NB4 (cell line): ENCODE results near the gene ATP5PD.

Experiments used
- DNase-seq: peaks from one replicate; pipeline ENCODE4 v3.0.0; 2010; ENCODE audit warnings: low read depth
- H3K4me3 ChIP-seq: one replicate; pipeline ENCODE4 v1.5.1; 2011; ENCODE audit warnings: mild to moderate bottlenecking, low read depth, low read length, moderate library complexity
- MYC ChIP-seq: IDR thresholded peaks from 2 replicates; pipeline ENCODE4 v1.6.1; 2011; ENCODE audit warnings: low read depth, low read length
- POLR2A ChIP-seq: IDR thresholded peaks from 2 replicates; pipeline ENCODE4 v1.6.1; 2011; ENCODE audit warnings: mild to moderate bottlenecking; ENCODE audit not compliant: insufficient read length; ENCODE audit errors: extremely low read depth
- TF ChIP-seq, protein P1 (sequence below): IDR thresholded peaks from one replicate; pipeline ENCODE4 v1.5.1; 2012; ENCODE audit warnings: low read depth, low read length
- TF ChIP-seq, protein P2 (sequence below): IDR thresholded peaks from 2 replicates; pipeline ENCODE4 v1.6.1; 2011; ENCODE audit warnings: low read depth, low read length

Gene ATP5PD

DNA sequence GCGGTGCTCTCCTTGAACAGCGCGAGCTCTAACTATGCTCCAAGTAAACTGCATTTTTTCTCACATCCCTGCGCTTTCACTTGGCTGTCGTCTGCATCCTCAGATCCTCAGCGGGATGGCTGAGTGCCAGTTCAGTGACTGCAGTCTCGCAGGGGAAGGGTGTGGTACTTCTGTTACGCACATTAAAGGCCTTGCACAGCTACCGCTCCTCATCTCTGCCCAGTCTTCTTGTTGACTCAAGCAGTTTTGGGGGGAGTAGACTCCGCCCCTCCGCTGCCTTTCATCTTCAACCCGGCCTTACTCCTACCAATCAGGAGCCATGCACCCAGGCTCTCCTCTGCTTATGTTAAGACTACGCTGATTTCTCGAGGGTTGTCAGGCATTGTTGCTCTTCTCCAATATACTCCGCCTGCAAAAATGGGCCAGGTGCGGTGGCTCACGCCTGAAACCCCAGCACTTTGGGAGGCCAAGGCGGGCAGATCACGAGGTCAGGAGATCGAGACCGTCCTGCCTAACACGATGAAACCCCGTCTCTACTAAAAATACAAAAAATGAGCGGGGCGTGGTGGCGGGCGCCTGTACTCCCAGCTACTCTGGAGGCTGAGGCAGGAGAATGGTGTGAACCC lies 10.0 kb downstream of the ATP5PD start:
- H3K4me3 ChIP-seq = no peak overlapping the region
- no peak for DNase-seq
- no peak for TF ChIP-seq MYC
- TF ChIP-seq POLR2A = no peak
- TF ChIP-seq, protein P1, sequence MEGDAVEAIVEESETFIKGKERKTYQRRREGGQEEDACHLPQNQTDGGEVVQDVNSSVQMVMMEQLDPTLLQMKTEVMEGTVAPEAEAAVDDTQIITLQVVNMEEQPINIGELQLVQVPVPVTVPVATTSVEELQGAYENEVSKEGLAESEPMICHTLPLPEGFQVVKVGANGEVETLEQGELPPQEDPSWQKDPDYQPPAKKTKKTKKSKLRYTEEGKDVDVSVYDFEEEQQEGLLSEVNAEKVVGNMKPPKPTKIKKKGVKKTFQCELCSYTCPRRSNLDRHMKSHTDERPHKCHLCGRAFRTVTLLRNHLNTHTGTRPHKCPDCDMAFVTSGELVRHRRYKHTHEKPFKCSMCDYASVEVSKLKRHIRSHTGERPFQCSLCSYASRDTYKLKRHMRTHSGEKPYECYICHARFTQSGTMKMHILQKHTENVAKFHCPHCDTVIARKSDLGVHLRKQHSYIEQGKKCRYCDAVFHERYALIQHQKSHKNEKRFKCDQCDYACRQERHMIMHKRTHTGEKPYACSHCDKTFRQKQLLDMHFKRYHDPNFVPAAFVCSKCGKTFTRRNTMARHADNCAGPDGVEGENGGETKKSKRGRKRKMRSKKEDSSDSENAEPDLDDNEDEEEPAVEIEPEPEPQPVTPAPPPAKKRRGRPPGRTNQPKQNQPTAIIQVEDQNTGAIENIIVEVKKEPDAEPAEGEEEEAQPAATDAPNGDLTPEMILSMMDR = no peak
- TF ChIP-seq, protein P2, sequence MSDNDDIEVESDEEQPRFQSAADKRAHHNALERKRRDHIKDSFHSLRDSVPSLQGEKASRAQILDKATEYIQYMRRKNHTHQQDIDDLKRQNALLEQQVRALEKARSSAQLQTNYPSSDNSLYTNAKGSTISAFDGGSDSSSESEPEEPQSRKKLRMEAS = no peak

DNA sequence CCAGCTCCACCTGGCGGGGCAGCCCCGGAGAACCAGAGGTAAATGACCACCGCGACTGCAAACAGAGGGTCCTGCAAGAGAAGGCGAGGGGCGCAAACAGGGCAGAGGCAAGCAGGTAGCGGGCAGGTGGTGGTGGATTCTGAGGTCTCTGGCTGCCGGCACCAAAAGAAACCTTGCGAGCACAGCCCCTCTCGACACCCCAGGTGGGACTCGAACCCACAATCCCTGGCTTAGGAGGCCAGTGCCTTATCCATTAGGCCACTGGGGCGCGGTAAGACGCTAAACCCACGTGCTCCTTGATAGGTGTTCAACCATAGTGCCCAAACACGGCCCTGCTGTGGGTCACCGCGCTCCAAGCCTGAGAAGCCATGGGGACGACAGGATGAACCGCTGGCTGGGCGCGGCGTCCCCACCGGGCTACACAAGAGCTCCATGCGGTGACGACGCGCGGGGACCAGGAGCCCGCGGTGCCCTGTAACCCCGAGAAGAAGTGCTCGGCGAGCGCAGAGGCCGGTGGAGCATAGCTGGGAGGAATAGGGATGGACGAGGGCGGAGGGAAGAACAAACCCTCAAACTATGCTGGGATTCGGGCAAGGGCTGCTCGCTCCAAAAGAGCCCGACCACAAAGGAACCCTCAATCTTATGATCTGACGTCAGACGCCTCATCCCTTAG lies 12.4 kb downstream of the ATP5PD start:
- peak overlapping the region; percentile 89 for H3K4me3 ChIP-seq

DNA sequence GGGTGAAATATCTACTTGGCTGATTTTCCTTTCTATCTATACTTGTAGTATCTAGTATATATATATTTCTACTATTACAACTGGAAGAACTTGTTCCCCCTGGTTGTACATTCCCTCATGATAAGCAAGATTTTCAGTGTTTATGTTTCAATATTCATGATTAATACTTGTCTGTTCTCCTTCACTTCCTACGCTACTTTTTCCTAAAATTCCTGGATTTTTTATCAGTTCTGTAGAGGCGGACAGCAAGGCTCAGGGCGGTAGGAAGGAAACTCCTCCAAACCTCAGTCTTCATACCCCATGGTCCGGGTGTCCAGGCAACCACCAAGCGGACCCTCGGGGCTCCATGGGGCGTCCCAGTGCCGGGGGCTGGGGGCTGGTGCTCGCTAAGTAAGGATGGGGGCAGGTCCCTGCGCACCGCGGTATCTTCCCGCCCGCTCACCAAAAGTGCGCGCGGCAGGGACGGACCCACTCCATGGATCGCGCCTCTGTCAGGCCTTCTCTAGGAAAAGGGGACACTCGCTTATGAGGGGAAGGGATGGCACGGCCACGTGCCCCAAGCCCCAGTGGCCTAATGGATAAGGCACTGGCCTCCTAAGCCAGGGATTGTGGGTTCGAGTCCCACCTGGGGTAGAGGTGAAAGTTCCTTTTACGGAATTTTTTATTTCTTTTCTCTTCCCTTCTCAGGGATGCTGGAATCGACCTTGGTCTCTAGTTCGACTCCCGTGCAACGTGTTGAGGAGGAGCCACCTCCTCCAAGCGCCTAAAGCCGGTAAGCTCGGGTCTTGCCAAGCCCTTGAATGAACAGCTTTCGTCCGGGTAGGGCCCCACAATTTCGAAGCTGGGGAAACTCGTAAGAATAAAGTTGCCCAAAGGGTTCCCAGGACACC lies 13.2 kb downstream of the ATP5PD start:
- H3K4me3 ChIP-seq = peak overlapping the region; percentile 89
- TF ChIP-seq POLR2A = no peak
- TF ChIP-seq MYC = peak; percentile 97
- TF ChIP-seq, protein P2 = peak; percentile 98
- peak; percentile 87 for DNase-seq

More for the DNA sequence above, 12.4 kb downstream of the ATP5PD start:
- TF ChIP-seq MYC = peak; percentile 94
- TF ChIP-seq, protein P1 = no peak
- TF ChIP-seq POLR2A = no peak
- TF ChIP-seq, protein P2 = peak; percentile 97
- peak; percentile 90 for DNase-seq

DNA sequence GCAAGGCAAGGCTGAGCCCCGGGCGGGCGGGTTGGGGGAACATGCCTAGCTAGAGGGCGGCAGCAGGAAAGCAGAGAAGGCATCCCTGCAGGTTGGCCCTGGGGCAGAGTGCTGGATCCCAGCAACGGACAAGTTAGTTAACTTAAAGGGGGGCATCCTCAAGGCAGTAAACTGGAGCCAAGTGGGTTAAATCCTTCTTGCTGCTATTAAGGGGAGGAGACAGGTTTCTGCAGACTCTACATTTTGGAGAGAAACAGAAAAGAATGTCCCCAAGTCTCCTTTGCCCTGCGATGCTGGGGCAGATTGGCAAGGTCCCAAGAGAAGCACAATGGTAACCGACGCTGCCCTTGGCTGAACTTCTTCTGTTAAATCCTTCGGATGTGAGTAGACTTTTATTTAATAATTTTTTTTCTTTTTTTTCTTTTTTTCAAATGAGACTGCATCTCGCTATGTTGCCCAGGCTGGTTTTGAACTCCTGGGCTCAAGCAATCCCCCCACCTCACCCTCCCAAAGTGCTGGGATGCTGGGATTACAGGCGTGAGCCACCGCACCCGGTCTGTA lies 14.0 kb downstream of the ATP5PD start:
- H3K4me3 ChIP-seq = peak overlapping the region; percentile 89
- DNase-seq = no peak
- TF ChIP-seq, protein P2 = no peak
- TF ChIP-seq POLR2A (no peak), MYC (no peak)
- TF ChIP-seq, protein P1 = no peak

DNA sequence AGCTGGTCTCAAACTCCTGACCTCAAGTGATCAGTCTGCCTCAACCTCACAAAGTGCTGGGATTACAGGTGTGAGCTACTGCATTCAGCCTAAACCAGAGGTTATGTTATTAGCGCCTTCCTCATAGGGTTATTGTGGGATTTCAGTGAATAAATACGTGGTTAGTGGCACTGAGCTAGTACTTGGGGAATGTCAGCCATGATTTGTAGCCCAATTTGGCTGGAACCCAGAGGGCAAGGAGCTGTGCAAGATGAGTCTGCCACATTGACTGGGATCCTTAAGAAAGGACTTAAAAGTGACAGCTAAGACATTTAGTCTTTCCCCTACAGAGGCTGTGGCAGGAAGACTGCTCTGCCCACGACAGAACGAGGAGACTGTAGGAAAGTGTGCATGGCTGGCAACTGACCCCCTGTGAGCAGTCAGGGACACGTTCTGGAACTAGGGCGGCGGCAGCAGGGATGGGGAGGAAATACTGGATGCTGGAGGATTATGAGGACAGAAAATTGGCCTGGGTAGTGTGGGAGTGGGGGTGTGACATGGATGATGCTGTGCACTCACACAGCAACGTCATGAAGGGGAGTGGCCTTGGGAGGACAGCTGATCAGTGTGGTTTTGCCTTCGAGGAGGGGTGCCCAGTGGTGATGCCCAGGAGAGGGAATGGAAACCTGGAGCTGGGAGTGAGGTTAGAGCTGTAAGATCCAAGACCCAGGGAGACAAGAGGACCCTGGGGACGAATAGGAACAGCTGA lies 14.6 kb downstream of the ATP5PD start:
- peak; percentile 32 for DNase-seq
- no peak overlapping the region for H3K4me3 ChIP-seq
- TF ChIP-seq POLR2A = no peak
- TF ChIP-seq MYC = no peak
- TF ChIP-seq, protein P1 = no peak
- TF ChIP-seq, protein P2 = no peak
